Endothelial cell of umbilical vein (primary cell): ENCODE measurements around the gene C21orf58. TPM values are rescaled to one million over a fixed set of nuclear protein-coding genes. Genes with fewer than 3 reads are reported as not detected.

Experiments used
- BruUV-seq: library from RNA; stranded (reverse); fragments of 400-500 nt; replicated peaks from 2 replicates; lab custom pipeline; 2021; lab: Mats Ljungman, UMichigan
- CTCF ChIA-PET: fragments of 300-600, 350-600 bp; sonication (Branson Sonifier 250); formaldehyde crosslinking; loops from one replicate; lab custom pipeline; 2021; ENCODE audit warnings: antibody characterized with exemption, inconsistent platforms; lab: Charles Lee
- POLR2A ChIA-PET: fragments of 300-600, 350-600 bp; sonication (Branson Sonifier 250); formaldehyde crosslinking; loops from one replicate; lab custom pipeline; 2021; ENCODE audit warnings: antibody characterized with exemption, inconsistent platforms; lab: Charles Lee
- DNase-seq: peaks from one replicate; pipeline ENCODE4 v3.0.0-alpha.2; 2011; ENCODE audit warnings: low read depth, low spot score
- FAIRE-seq: peaks from 2 replicates; lab custom pipeline; 2011; peaks lifted over from hg19 to GRCh38; lab: Jason Lieb, UNC
- H2AFZ ChIP-seq: 2 replicates; pipeline ENCODE4 v1.6.0; 2012; ENCODE audit warnings: low read depth, low read length, control low read depth, inconsistent platforms
- H3K27ac ChIP-seq: 2 replicates; pipeline ENCODE4 v1.5.1; 2011; ENCODE audit warnings: low read depth, mild to moderate bottlenecking, control low read depth, low read length, moderate library complexity; ENCODE audit not compliant: insufficient read depth
- H3K27me3 ChIP-seq, 2 experiments: 2 replicates each; pipeline versions ENCODE4 v1.6.0 to v1.6.1; 2011; ENCODE audit warnings: low read length in 2 of 2, mixed read lengths in 1 of 2; ENCODE audit not compliant: control insufficient read depth in 2 of 2, insufficient read depth in 2 of 2
- H3K36me3 ChIP-seq, 2 experiments: 2 replicates in 1 of 2; 3 replicates in 1 of 2; pipeline ENCODE4 v1.5.1; 2011; ENCODE audit warnings: low read length in 2 of 2, mild to moderate bottlenecking in 1 of 2, moderate library complexity in 1 of 2; ENCODE audit not compliant: control insufficient read depth in 2 of 2, insufficient read depth in 2 of 2; ENCODE audit errors: extremely low read depth in 1 of 2
- H3K4me1 ChIP-seq: 3 replicates; pipeline ENCODE4 v1.5.1; 2011; ENCODE audit warnings: mild to moderate bottlenecking, low read length; ENCODE audit not compliant: control insufficient read depth, insufficient read depth; ENCODE audit errors: extremely low read depth
- H3K4me2 ChIP-seq: 2 replicates; pipeline ENCODE4 v1.6.1; 2011; ENCODE audit warnings: low read length, control low read depth, mixed read lengths; ENCODE audit not compliant: insufficient read depth
- H3K4me3 ChIP-seq, 3 experiments: fragments of 200-600 bp in 1 of 3; sonication (generic), shearing (Covaris generic) in 1 of 3; replicated peaks in 1 of 3; 2 replicates each; pipeline ENCODE4 v1.5.1; 2011 to 2016; ENCODE audit warnings: control low read depth in 3 of 3, low read length in 3 of 3, mild to moderate bottlenecking in 2 of 3, inconsistent platforms in 1 of 3, low read depth in 1 of 3, moderate library complexity in 1 of 3; ENCODE audit not compliant: insufficient read depth in 1 of 3
- H3K79me2 ChIP-seq: 2 replicates; pipeline ENCODE4 v1.6.0; 2012; ENCODE audit warnings: low read length, inconsistent platforms; ENCODE audit not compliant: control insufficient read depth, insufficient read depth
- H3K9ac ChIP-seq: replicated peaks from 2 replicates; pipeline ENCODE3; 2011; ENCODE audit warnings: low read length, control low read depth; ENCODE audit not compliant: insufficient read depth; ENCODE audit errors: extremely low read depth
- H3K9me1 ChIP-seq: replicated peaks from 3 replicates; pipeline ENCODE4 v1.6.0; 2011; ENCODE audit warnings: mild to moderate bottlenecking, low read length; ENCODE audit not compliant: control insufficient read depth, insufficient read depth; ENCODE audit errors: extremely low read depth
- H3K9me3 ChIP-seq: replicated peaks from 2 replicates; pipeline ENCODE4 v1.5.1; 2012; ENCODE audit warnings: low read length, inconsistent platforms; ENCODE audit not compliant: control insufficient read depth, insufficient read depth
- H4K20me1 ChIP-seq: replicated peaks from 2 replicates; pipeline ENCODE3; 2011; ENCODE audit warnings: mild to moderate bottlenecking, low read length; ENCODE audit not compliant: control insufficient read depth, insufficient read depth; ENCODE audit errors: extremely low read depth
- CTCF ChIP-seq, 2 donors: IDR thresholded peaks; 1 replicate in 1 of 2; 2 replicates in 1 of 2; pipeline ENCODE4 v1.5.1; 2011; ENCODE audit warnings: low read length in 2 of 2, mild to moderate bottlenecking in 2 of 2, moderate library complexity in 2 of 2, control low read depth in 1 of 2, inconsistent platforms in 1 of 2, low read depth in 1 of 2; ENCODE audit not compliant: insufficient read depth in 1 of 2; ENCODE audit errors: extremely low read depth in 1 of 2
- EZH2 ChIP-seq: IDR thresholded peaks from 2 replicates; pipeline ENCODE4 v1.6.1; 2012; ENCODE audit warnings: borderline replicate concordance, low read depth, mild to moderate bottlenecking, moderate library complexity, low read length, inconsistent platforms; ENCODE audit not compliant: severe bottlenecking
- FOS ChIP-seq: IDR thresholded peaks from 2 replicates; pipeline ENCODE4 v1.6.1; 2011; ENCODE audit warnings: mild to moderate bottlenecking, low read length, moderate library complexity, borderline replicate concordance; ENCODE audit not compliant: insufficient read depth
- GATA2 ChIP-seq: IDR thresholded peaks from 2 replicates; pipeline ENCODE4 v1.7.0; 2011; ENCODE audit warnings: low read depth, mild to moderate bottlenecking, moderate library complexity, mixed read lengths, low read length; ENCODE audit not compliant: insufficient read length, insufficient read depth
- JUN ChIP-seq: IDR thresholded peaks from 2 replicates; pipeline ENCODE4 v1.6.1; 2011; ENCODE audit warnings: borderline replicate concordance, low read depth; ENCODE audit not compliant: insufficient read length, insufficient read depth
- MAX ChIP-seq: IDR thresholded peaks from 2 replicates; pipeline ENCODE4 v1.6.1; 2011; ENCODE audit not compliant: insufficient read depth, insufficient read length
- MYC ChIP-seq: IDR thresholded peaks from one replicate; pipeline ENCODE4 v1.6.1; 2011; ENCODE audit warnings: mild to moderate bottlenecking, low read depth, low read length
- POLR2A ChIP-seq: IDR thresholded peaks from 2 replicates; pipeline ENCODE4 v1.6.1; 2012; ENCODE audit warnings: low read depth, mild to moderate bottlenecking, control low read depth, low read length
- POLR2AphosphoS5 ChIP-seq: IDR thresholded peaks from 2 replicates; pipeline ENCODE4 v1.6.1; 2012; ENCODE audit warnings: low read depth, mild to moderate bottlenecking, control low read depth, low read length, moderate library complexity; ENCODE audit not compliant: insufficient read depth
- dilution Hi-C: fragments of 300-500 bp; cut with MboI; formaldehyde crosslinking; loops from one replicate; pipeline ENCODE4 v1.15.0; 2019; ENCODE audit warnings: low sequenced_read_pairs; ENCODE audit not compliant: extremely low pct_ligation_motif_present
- intact Hi-C: fragments of 100-400 bp; cut with micrococcal nuclease; formaldehyde crosslinking; loops from one replicate; pipeline ENCODE4 v1.10.0; 2022
- polyA plus RNA-seq, 4 experiments: library from polyadenylated mRNA; depleted of rRNA in 3 of 4; stranded (reverse) in 3 of 4; unstranded in 1 of 4; fragments of >200 nt; gene quantifications; 2 replicates each; pipeline versions ENCODE4 v1.2.1 to v1.2.3, GENCODE V29; 2011 to 2012; ENCODE audit warnings: missing spikeins in 1 of 4
- total RNA-seq: library from RNA; stranded (reverse); gene quantifications from 2 replicates; pipeline ENCODE4 v1.2.3, GENCODE V29; 2021

Gene C21orf58
- total and polyA plus RNA-seq, 2 donors (not counting 3 experiments of a cell fraction or from before 2014, with no cell fraction given): 6.0 to 24.3 TPM

- ChIA-PET CTCF (no interaction called here), POLR2A (no interaction called here)
- dilution Hi-C loops: no loop called here
These were observed 5.8 kb downstream of the C21orf58 start for GRCh38 chr21:46317710-46318463.

More at GRCh38 chr21:46317710-46318463, 5.8 kb downstream of the C21orf58 start:
- Histone ChIP-seq H3K4me1 (peaks cover 19% of the 10 kb centered on the region), H3K27me3 (no peaks in the 10 kb centered on the region), H4K20me1 (no peaks in the 10 kb centered on the region), H2AFZ (no peak overlapping the region), H3K36me3 (no peaks in the 10 kb centered on the region), H3K27ac (no peak overlapping the region), H3K4me3 (no peak overlapping the region), H3K79me2 (peaks cover 29% of the 10 kb centered on the region), H3K4me2 (no peak overlapping the region), H3K9me1 (no peaks in the 10 kb centered on the region), H3K9ac (no peak overlapping the region), H3K9me3 (no peaks in the 10 kb centered on the region)
- no peak for DNase-seq
- no peak for FAIRE-seq
- TF ChIP-seq EZH2: no peak
- no peak for TF ChIP-seq MYC
- no peak for TF ChIP-seq FOS
- TF ChIP-seq MAX: no peak
- TF ChIP-seq POLR2A: no peak
- no peak for TF ChIP-seq JUN
- no peak for TF ChIP-seq GATA2
- no peak for TF ChIP-seq POLR2AphosphoS5
- no peak for TF ChIP-seq CTCF (IDR thresholded peaks at IDR 0.05; ENCODE audit: extremely low read depth in 1 of 2, insufficient read depth in 1 of 2, low read depth in 1 of 2, low read length in 2 of 2)
- BruUV-seq: no TSS peak
- intact Hi-C loops: no loop called here
